Suppressor macrophage (primary cell): Measurements from ENCODE around the gene CEP170B.
A peak's percentile ranks its signal among the peaks of the same experiment; 100 is the strongest.
"Not testable (repeated sequence)": the region's sequence is repeated elsewhere in the genome, so short reads cannot be mapped to it uniquely, and the experiment has no call there.

Experiments
- DNase-seq, 4 experiments: peaks; one replicate each; pipeline ENCODE4 v3.0.0-alpha.2; 2020 to 2022

The CEP170B gene

GRCh38 chr14:104919152-104919992, 54.3 kb downstream of the CEP170B start:
- not testable (repeated sequence) for DNase-seq

- DNase-seq = no peak
Observed at GRCh38 chr14:104919993-104920315, 54.9 kb downstream of the CEP170B start.

- DNase-seq = no peak
Observed at GRCh38 chr14:104923640-104924420, 58.8 kb downstream of the CEP170B start.

- DNase-seq = peak; percentile 34 to 75 (median 70)
Observed at GRCh38 chr14:104924421-104925213, 59.5 kb downstream of the CEP170B start, which contains the start of gene PLD4. TSS of gene PLD4 (plus strand) at chr14:104924879. CDS start at chr14:104927141, 2,262 bp downstream.

GRCh38 chr14:104925214-104925854, 60.3 kb downstream of the CEP170B start:
- no peak for DNase-seq

- no peak for DNase-seq
Observed at GRCh38 chr14:104925855-104926609, 61.0 kb downstream of the CEP170B start.

GRCh38 chr14:104926619-104927431, 61.8 kb downstream of the CEP170B start:
- peak; percentile 66 to 83 (median 74) for DNase-seq

GRCh38 chr14:104927432-104927816, 62.4 kb downstream of the CEP170B start:
- DNase-seq = no peak

- no peak for DNase-seq
Observed at GRCh38 chr14:104927901-104928300, 62.8 kb downstream of the CEP170B start.

- DNase-seq = no peak
Observed at GRCh38 chr14:104928391-104929133, 63.5 kb downstream of the CEP170B start.

GRCh38 chr14:104929268-104930230, 64.5 kb downstream of the CEP170B start:
- no peak for DNase-seq

- DNase-seq = no peak
Observed at GRCh38 chr14:104930526-104931303, 65.6 kb downstream of the CEP170B start.

GRCh38 chr14:104931304-104931770, 66.3 kb downstream of the CEP170B start:
- no peak for DNase-seq

GRCh38 chr14:104931771-104932675, 67.0 kb downstream of the CEP170B start:
- DNase-seq = no peak

GRCh38 chr14:104932676-104933631, 67.9 kb downstream of the CEP170B start:
- DNase-seq = peak; percentile 85 to 95 (median 92)
